Right lobe of liver (tissue), 6 donors: ENCODE measurements around the gene UBALD1. TPM values are rescaled to one million over a fixed set of nuclear protein-coding genes. Genes with fewer than 3 reads are reported as not detected.
A peak's percentile ranks its signal among the peaks of the same experiment; 100 is the strongest.
"Not testable (repeated sequence)": the region's sequence is repeated elsewhere in the genome, so short reads cannot be mapped to it uniquely, and the experiment has no call there.

Experiments
- ATAC-seq, 4 donors: fragments of 200-7000 bp; cut with Tn5 transposase; one replicate each; pipeline ENCODE4 v1.9.1; 2020; ENCODE audit warnings: mild to moderate bottlenecking in 4 of 4, moderate library complexity in 4 of 4
- DNase-seq, 3 donors: peaks; one replicate each; pipeline ENCODE4 v3.0.0-alpha.2; 2020
- H3K27ac ChIP-seq, 3 donors: fragments of 200-600 bp; one replicate each; pipeline ENCODE4 v1.8.0; 2022
- H3K27me3 ChIP-seq, 2 donors: fragments of 200-600 bp; one replicate each; pipeline ENCODE4 v1.8.0; 2022
- H3K36me3 ChIP-seq, 4 donors: fragments of 200-600 bp; sonication (generic) in 1 of 4; one replicate each; pipeline versions ENCODE4 v1.5.1 to v1.8.0; 2017 to 2022; ENCODE audit warnings: control low read depth in 1 of 4
- H3K4me1 ChIP-seq, 4 donors: fragments of 200-600 bp; sonication (generic) in 1 of 4; one replicate each; pipeline versions ENCODE4 v1.5.1 to v1.8.0; 2017 to 2022; ENCODE audit warnings: control low read depth in 1 of 4
- H3K4me3 ChIP-seq, 3 donors: fragments of 200-600 bp; one replicate each; pipeline ENCODE4 v1.8.0; 2022
- H3K9me3 ChIP-seq, 4 donors: fragments of 200-600 bp; sonication (generic) in 1 of 4; one replicate each; pipeline versions ENCODE4 v1.5.1 to v1.8.0; 2017 to 2022; ENCODE audit warnings: control low read depth in 1 of 4
- CTCF ChIP-seq, 4 donors: fragments of 200-600 bp in 3 of 4; fragments of 450-650 bp in 1 of 4; IDR thresholded peaks; one replicate each; pipeline versions ENCODE4 v1.5.1 to v1.8.0; 2016 to 2022; ENCODE audit warnings: antibody characterized with exemption in 4 of 4, mild to moderate bottlenecking in 2 of 4
- POLR2A ChIP-seq: fragments of 450-650 bp; IDR thresholded peaks from one replicate; pipeline ENCODE4 v1.6.1; 2017; ENCODE audit warnings: antibody characterized with exemption, mild to moderate bottlenecking
- WGBS: methylation state at CpG from one replicate; pipeline ENCODE4 v1.1.6; 2018; ENCODE audit warnings: low coverage, low lambda C conversion rate; ENCODE audit not compliant: insufficient coverage; ENCODE audit errors: missing lambda C conversion rate; 5-methylcytosine and 5-hydroxymethylcytosine counted together
- intact Hi-C, 2 donors: fragments of 100-400 bp; cut with DNase I; formaldehyde crosslinking; loops; one replicate each; pipeline versions ENCODE4 v1.11.2 to v1.14.1; 2022
- total RNA-seq, 6 experiments: library from RNA; depleted of rRNA in 2 of 6; stranded (reverse); fragments of >200 nt in 2 of 6; fragmentation: NEBNext Ultra II Directional in 3 of 6; extraction: Animal tissue kit (Norgen Biotek cat#: 25700) in 3 of 6; gene quantifications; one replicate each; pipeline versions ENCODE4 v1.1.0 to v1.2.4, GENCODE V29; 2016 to 2023
- donor health status: DM: no; HTN: yes; CAD: no.
- donor health status: DM: no; HTN: no; CAD: no.
- donor health status: DM: no; HTN: no; CAD: no.
- donor health status: DM: no; HTN: yes; CAD: no.
- donor health status: DM: no; HTN: yes; CAD: no.

Gene UBALD1
- total RNA-seq, 6 experiments from 2014 or later: 6.4 to 29.5 (median 17.2) TPM

- no peak overlapping the region for H3K27ac ChIP-seq
- ATAC-seq: no peak
- H3K9me3 ChIP-seq: no peaks in the 10 kb centered on the region
- no peak for DNase-seq
- H3K27me3 ChIP-seq: no peaks in the 10 kb centered on the region
- peaks cover 0 to 21% (median 3%) of the 10 kb centered on the region in 4 donors for H3K36me3 ChIP-seq
- H3K4me1 ChIP-seq: peaks cover 0 to 38% (median 17%) of the 10 kb centered on the region in 4 donors
- no peak overlapping the region for H3K4me3 ChIP-seq
- intact Hi-C loops: no loop called here
- TF ChIP-seq CTCF (IDR thresholded peaks at IDR 0.05): no peak
- 90% methylated on average over 5 of the region's 13 CpGs for WGBS
Observed at GRCh38 chr16:4651827-4652226, 37.1 kb upstream of the UBALD1 start.

- H3K4me1 ChIP-seq: peaks cover 0 to 38% (median 17%) of the 10 kb centered on the region in 4 donors
- H3K9me3 ChIP-seq, H3K4me3 ChIP-seq, H3K27me3 ChIP-seq, intact Hi-C loops: not testable (repeated sequence)
- WGBS: 76% methylated on average over 11 of the region's 15 CpGs
- H3K36me3 ChIP-seq: peaks cover 0 to 13% (median under 1%) of the 10 kb centered on the region in 4 donors
- peak; percentile 14 to 48 (median 28) for ATAC-seq
- H3K27ac ChIP-seq: peak overlapping the region in 1 of 3 donors; percentile 37
- peak; percentile 53 to 76 (median 73) for DNase-seq
- peak; percentile 66 to 83 (median 76) for TF ChIP-seq CTCF (IDR thresholded peaks at IDR 0.05)
Observed at GRCh38 chr16:4650443-4651074, 35.9 kb upstream of the UBALD1 start.

GRCh38 chr16:4649744-4650442, 35.2 kb upstream of the UBALD1 start:
- no peaks in the 10 kb centered on the region for H3K27me3 ChIP-seq
- DNase-seq (no peak), ATAC-seq (no peak)
- H3K9me3 ChIP-seq: no peaks in the 10 kb centered on the region
- no peak overlapping the region for H3K4me3 ChIP-seq
- H3K27ac ChIP-seq: peak overlapping the region in 1 of 3 donors; percentile 37
- intact Hi-C loops: no loop called here
- WGBS: 66% methylated on average over 11 of the region's 25 CpGs
- peaks cover 0 to 10% (median 0%) of the 10 kb centered on the region in 4 donors for H3K36me3 ChIP-seq
- H3K4me1 ChIP-seq: peaks cover 0 to 37% (median 17%) of the 10 kb centered on the region in 4 donors
- TF ChIP-seq POLR2A (no peak), CTCF (IDR thresholded peaks at IDR 0.05) (no peak)

- no peak for ATAC-seq
- Histone ChIP-seq H3K9me3 (no peaks in the 10 kb centered on the region), H3K4me3 (no peak overlapping the region), H3K4me1 (peaks cover 0 to 27% (median 13%) of the 10 kb centered on the region in 4 donors), H3K27me3 (no peaks in the 10 kb centered on the region), H3K27ac (no peak overlapping the region), H3K36me3 (peaks cover 0 to 10% (median 0%) of the 10 kb centered on the region in 4 donors)
- TF ChIP-seq POLR2A: no peak
- no peak for TF ChIP-seq CTCF (IDR thresholded peaks at IDR 0.05)
- intact Hi-C loops: no loop called here
- DNase-seq: no peak
- WGBS: 100% methylated on average over 1 of the region's 13 CpGs
Observed at GRCh38 chr16:4648917-4649316, 34.2 kb upstream of the UBALD1 start.
